ENCODE measurements around the gene SEC31A.

Gene SEC31A

DNA sequence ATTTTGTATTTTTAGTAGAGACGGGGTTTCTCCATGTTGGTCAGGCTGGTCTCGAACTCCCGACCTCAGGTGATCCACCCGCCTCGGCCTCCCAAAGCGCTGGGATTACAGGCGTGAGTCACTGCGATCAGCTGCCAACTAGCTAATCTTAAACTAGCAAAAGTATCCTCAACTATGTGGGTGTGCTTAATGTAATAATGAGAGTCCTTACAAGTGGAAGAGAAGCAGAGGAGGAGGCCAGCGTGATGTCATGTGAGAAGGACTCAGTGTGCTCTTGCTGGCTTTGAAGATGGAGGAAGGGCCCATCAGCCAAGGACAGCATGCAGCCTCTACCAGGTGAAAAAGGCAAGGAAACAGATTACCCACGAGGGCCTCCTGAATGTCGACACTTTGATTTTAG is 111.9 kb downstream of the SEC31A start:
- DNase-seq (ENCODE audit: extremely low read depth, insufficient read length), result no peak
- no peak overlapping the region for H3K4me3 ChIP-seq (replicated peaks; ENCODE audit: low read depth, low read length)
- no peak for TF ChIP-seq CTCF (IDR thresholded peaks at IDR 0.05; ENCODE audit: insufficient read depth, low read length, poor library complexity, severe bottlenecking)
- no peaks in the 10 kb centered on the region for H3K36me3 ChIP-seq (ENCODE audit: control insufficient read depth, insufficient read depth, low read length)
- H3K27me3 ChIP-seq (replicated peaks; ENCODE audit: control insufficient read depth, insufficient read depth, low read length), result no peaks in the 10 kb centered on the region

DNA sequence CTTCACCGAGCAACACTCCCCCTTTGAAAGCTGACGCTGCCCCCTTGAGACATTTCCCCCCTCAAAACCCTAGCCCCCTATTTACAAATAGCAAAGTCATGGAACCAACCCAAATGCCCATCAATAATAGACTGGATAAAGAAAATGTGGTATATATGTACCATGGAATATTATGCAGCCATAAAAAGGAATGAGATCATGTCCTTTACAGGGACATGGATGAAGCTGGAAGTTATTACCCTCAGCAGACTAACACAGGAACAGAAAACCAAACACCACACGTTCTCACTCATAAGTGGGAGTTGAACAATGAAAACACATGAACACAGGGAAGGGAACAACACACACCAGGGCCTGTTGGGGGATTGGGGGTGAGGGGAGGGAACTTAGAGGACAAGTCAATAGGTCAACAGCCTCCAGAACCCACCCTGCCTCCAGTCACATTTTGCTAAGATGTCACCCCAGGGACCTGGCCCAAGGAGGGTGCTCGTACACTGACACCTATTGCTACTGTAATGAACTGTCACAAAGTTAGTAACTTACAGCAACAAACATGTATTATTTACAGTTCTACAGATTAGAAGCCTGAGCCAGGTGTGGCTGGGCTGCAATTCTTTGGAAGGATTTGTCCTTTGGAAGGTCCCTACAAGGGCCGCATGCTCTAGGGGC is 113.0 kb downstream of the SEC31A start:
- H3K36me3 ChIP-seq (ENCODE audit: control insufficient read depth, insufficient read depth, low read length), result no peaks in the 10 kb centered on the region
- no peaks in the 10 kb centered on the region for H3K27me3 ChIP-seq (replicated peaks; ENCODE audit: control insufficient read depth, insufficient read depth, low read length)
- no peak overlapping the region for H3K4me3 ChIP-seq (replicated peaks; ENCODE audit: low read depth, low read length)
- DNase-seq (ENCODE audit: extremely low read depth, insufficient read length), result no peak
- no peak for TF ChIP-seq CTCF (IDR thresholded peaks at IDR 0.05; ENCODE audit: insufficient read depth, low read length, poor library complexity, severe bottlenecking)

GRCh38 chr4:82776925-82777542 is 113.9 kb downstream of the SEC31A start:
- no peak for DNase-seq (ENCODE audit: extremely low read depth, insufficient read length)
- no peak for TF ChIP-seq CTCF (IDR thresholded peaks at IDR 0.05; ENCODE audit: insufficient read depth, low read length, poor library complexity, severe bottlenecking)
- Histone ChIP-seq H3K27me3 (replicated peaks; ENCODE audit: control insufficient read depth, insufficient read depth, low read length) (no peaks in the 10 kb centered on the region), H3K36me3 (ENCODE audit: control insufficient read depth, insufficient read depth, low read length) (no peaks in the 10 kb centered on the region), H3K4me3 (replicated peaks; ENCODE audit: low read depth, low read length) (no peak overlapping the region)

DNA sequence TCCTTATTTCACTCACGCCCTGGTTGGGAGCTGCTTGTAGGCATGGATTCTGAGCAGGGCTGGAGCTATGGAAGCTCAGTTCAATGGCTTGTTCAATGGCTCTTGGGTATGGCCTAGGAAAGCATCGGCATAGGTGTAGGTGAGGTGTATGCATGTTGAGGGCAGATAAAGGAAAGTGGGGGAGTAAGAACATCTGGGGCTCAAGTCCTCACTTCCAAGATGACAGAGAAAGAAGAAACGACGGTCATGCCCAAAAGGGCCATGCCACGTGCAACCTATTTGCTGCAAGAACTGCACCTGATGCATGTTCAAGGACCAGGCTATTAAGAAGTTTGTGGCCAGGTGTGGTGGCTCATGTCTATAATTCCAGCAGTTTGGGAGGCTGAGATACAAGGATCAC is 115.7 kb downstream of the SEC31A start:
- no peak for DNase-seq (ENCODE audit: extremely low read depth, insufficient read length)
- H3K27me3 ChIP-seq (replicated peaks; ENCODE audit: control insufficient read depth, insufficient read depth, low read length), result no peaks in the 10 kb centered on the region
- H3K36me3 ChIP-seq (ENCODE audit: control insufficient read depth, insufficient read depth, low read length), result no peaks in the 10 kb centered on the region
- TF ChIP-seq CTCF (IDR thresholded peaks at IDR 0.05; ENCODE audit: insufficient read depth, low read length, poor library complexity, severe bottlenecking), result no peak
- H3K4me3 ChIP-seq (replicated peaks; ENCODE audit: low read depth, low read length), result no peak overlapping the region

GRCh38 chr4:82774711-82775171 is 116.2 kb downstream of the SEC31A start:
- H3K27me3 ChIP-seq (replicated peaks; ENCODE audit: control insufficient read depth, insufficient read depth, low read length), result no peaks in the 10 kb centered on the region
- TF ChIP-seq CTCF (IDR thresholded peaks at IDR 0.05; ENCODE audit: insufficient read depth, low read length, poor library complexity, severe bottlenecking), result no peak
- no peak overlapping the region for H3K4me3 ChIP-seq (replicated peaks; ENCODE audit: low read depth, low read length)
- H3K36me3 ChIP-seq (ENCODE audit: control insufficient read depth, insufficient read depth, low read length), result no peaks in the 10 kb centered on the region
- DNase-seq (ENCODE audit: extremely low read depth, insufficient read length), result no peak

All from GM06990 (cell line).